PFSK-1 (cell line): ENCODE results near the gene ODR4.

Experiments
- FOXP2 ChIP-seq: optimal IDR thresholded peaks from 2 replicates; pipeline ENCODE3; 2011; ENCODE audit warnings: borderline replicate concordance, control low read depth, inconsistent platforms; ENCODE audit not compliant: insufficient read depth; ENCODE audit errors: extremely low read length, extremely low read depth
- POLR2AphosphoS5 ChIP-seq: IDR thresholded peaks from 2 replicates; pipeline ENCODE4 v1.6.1; 2012; ENCODE audit warnings: low read depth, mild to moderate bottlenecking, control low read depth, low read length, moderate library complexity
- SIN3A ChIP-seq: IDR thresholded peaks from 2 replicates; pipeline ENCODE4 v1.6.1; 2012; ENCODE audit warnings: mild to moderate bottlenecking, low read length, moderate library complexity, borderline replicate concordance; ENCODE audit not compliant: insufficient read depth
- TAF1 ChIP-seq: IDR thresholded peaks from 2 replicates; pipeline ENCODE4 v1.6.1; 2012; ENCODE audit warnings: low read length, control low read depth, borderline replicate concordance; ENCODE audit not compliant: insufficient read depth
- TF ChIP-seq, protein P1 (sequence below), 2 experiments: IDR thresholded peaks; 2 replicates each; pipeline versions ENCODE4 v1.6.1 to v1.8.0; 2011 to 2012; ENCODE audit warnings: low read depth in 2 of 2, low read length in 2 of 2, control low read depth in 1 of 2, inconsistent platforms in 1 of 2, mild to moderate bottlenecking in 1 of 2, moderate library complexity in 1 of 2; ENCODE audit not compliant: insufficient read depth in 1 of 2

DNA sequence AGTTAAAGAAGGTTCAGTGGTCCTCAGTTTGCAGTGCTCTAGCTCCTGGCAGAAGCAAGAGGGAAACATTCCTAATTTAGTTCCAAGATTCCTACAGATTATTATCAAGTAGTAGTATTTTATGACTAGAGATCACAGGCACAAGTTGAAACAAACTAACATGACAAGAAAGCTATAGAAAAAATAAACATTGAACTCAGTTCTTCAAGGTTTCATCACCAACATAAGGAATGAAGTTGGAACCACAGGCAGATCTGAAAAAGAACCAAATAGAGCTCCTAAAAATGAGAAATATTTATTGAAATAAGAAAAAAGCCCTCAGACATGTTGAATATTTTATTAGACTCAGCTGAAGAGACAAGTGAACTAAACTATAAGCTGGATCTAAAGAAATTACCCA lies 44.7 kb downstream of the ODR4 start:
- no peak for TF ChIP-seq POLR2AphosphoS5
- TF ChIP-seq, protein P1, sequence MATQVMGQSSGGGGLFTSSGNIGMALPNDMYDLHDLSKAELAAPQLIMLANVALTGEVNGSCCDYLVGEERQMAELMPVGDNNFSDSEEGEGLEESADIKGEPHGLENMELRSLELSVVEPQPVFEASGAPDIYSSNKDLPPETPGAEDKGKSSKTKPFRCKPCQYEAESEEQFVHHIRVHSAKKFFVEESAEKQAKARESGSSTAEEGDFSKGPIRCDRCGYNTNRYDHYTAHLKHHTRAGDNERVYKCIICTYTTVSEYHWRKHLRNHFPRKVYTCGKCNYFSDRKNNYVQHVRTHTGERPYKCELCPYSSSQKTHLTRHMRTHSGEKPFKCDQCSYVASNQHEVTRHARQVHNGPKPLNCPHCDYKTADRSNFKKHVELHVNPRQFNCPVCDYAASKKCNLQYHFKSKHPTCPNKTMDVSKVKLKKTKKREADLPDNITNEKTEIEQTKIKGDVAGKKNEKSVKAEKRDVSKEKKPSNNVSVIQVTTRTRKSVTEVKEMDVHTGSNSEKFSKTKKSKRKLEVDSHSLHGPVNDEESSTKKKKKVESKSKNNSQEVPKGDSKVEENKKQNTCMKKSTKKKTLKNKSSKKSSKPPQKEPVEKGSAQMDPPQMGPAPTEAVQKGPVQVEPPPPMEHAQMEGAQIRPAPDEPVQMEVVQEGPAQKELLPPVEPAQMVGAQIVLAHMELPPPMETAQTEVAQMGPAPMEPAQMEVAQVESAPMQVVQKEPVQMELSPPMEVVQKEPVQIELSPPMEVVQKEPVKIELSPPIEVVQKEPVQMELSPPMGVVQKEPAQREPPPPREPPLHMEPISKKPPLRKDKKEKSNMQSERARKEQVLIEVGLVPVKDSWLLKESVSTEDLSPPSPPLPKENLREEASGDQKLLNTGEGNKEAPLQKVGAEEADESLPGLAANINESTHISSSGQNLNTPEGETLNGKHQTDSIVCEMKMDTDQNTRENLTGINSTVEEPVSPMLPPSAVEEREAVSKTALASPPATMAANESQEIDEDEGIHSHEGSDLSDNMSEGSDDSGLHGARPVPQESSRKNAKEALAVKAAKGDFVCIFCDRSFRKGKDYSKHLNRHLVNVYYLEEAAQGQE (IDR thresholded peaks at IDR 0.05; ENCODE audit: insufficient read depth in 1 of 2, low read depth in 2 of 2, low read length in 2 of 2) = no peak
- TF ChIP-seq TAF1 = no peak
- no peak for TF ChIP-seq SIN3A
- no peak for TF ChIP-seq FOXP2
